ENCODE data around the gene RYR3.

- TF ChIP-seq ZFP3 (CRISPR knock-in tag; IDR thresholded peaks at IDR 0.05): no peak
- no peak for TF ChIP-seq ISL1 (CRISPR knock-in tag; IDR thresholded peaks at IDR 0.05)
- TF ChIP-seq ARNTL (CRISPR knock-in tag; IDR thresholded peaks at IDR 0.05; ENCODE audit: borderline replicate concordance, low read depth): no peak
- no peak for TF ChIP-seq PATZ1 (CRISPR knock-in tag; IDR thresholded peaks at IDR 0.05; ENCODE audit: borderline replicate concordance)
- TF ChIP-seq TOX (CRISPR knock-in tag; IDR thresholded peaks at IDR 0.05; ENCODE audit: borderline replicate concordance): no peak
- no peak for TF ChIP-seq ZNF8 (CRISPR knock-in tag; IDR thresholded peaks at IDR 0.05)
- TF ChIP-seq ESRRG (CRISPR knock-in tag; IDR thresholded peaks at IDR 0.05): no peak
- no peak for TF ChIP-seq CSDC2 (CRISPR knock-in tag; IDR thresholded peaks at IDR 0.05)
- no peak for TF ChIP-seq ZFP30 (CRISPR knock-in tag; IDR thresholded peaks at IDR 0.05)
- no peak for TF ChIP-seq POU6F1 (CRISPR knock-in tag; IDR thresholded peaks at IDR 0.05; ENCODE audit: borderline replicate concordance, low read depth)
- TF ChIP-seq PPARA (CRISPR knock-in tag; IDR thresholded peaks at IDR 0.05; ENCODE audit: borderline replicate concordance): no peak
Observed at GRCh38 chr15:33492434-33493052, 181.8 kb downstream of the RYR3 start.
